CD4-positive, alpha-beta T cell treated with Interferon alpha-2 for 1 hour (primary cell): ENCODE data around the gene NFIX.
A peak's percentile ranks its signal among the peaks of the same experiment; 100 is the strongest.

Source experiments
- DNase-seq, 2 donors: peaks; one replicate each; pipeline ENCODE4 v3.0.0-alpha.2; 2020 to 2022

Gene NFIX

GRCh38 chr19:12990853-12991252, 4.4 kb upstream of the NFIX start:
- no peak for DNase-seq

GRCh38 chr19:12991296-12991695, 4.0 kb upstream of the NFIX start:
- DNase-seq = no peak

DNA sequence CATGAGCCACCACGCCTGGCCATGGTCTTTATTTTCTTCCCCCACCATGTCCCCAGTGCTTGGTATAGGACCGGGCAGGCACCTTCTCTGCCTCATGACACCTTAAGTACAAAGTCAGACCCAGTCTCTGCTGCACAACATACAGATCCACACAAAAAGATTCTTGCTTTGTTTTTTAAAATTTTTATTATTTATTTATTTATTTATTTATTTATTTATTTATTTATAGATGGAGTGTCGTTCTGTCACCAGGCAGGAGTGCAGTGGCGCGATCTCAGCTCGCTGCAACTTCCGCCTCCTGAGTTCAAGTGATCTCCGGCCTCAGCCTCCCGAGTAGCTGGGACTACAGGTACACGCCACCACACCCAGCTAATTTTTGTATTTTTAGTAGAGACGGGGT, 2.5 kb upstream of the NFIX start:
- no peak for DNase-seq

DNA sequence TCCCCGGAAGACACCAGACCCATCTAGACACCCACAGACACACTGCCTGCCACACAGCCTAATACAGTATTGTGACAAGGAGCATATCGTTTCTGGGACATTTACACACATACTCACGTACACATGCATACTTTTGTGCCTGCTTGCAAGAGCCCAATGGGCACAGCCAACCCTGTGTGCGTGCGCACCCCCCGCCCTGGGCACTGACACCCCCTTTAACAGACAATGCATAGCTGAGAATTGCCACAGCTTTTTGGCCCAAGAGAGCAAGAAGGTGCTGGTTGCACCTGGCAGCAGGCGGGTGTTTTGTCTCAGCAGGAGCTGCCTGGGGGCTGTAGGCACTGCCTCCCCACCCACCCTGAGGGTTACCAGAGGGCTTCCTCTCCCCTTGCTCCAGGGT, 1.7 kb upstream of the NFIX start:
- no peak for DNase-seq

DNA sequence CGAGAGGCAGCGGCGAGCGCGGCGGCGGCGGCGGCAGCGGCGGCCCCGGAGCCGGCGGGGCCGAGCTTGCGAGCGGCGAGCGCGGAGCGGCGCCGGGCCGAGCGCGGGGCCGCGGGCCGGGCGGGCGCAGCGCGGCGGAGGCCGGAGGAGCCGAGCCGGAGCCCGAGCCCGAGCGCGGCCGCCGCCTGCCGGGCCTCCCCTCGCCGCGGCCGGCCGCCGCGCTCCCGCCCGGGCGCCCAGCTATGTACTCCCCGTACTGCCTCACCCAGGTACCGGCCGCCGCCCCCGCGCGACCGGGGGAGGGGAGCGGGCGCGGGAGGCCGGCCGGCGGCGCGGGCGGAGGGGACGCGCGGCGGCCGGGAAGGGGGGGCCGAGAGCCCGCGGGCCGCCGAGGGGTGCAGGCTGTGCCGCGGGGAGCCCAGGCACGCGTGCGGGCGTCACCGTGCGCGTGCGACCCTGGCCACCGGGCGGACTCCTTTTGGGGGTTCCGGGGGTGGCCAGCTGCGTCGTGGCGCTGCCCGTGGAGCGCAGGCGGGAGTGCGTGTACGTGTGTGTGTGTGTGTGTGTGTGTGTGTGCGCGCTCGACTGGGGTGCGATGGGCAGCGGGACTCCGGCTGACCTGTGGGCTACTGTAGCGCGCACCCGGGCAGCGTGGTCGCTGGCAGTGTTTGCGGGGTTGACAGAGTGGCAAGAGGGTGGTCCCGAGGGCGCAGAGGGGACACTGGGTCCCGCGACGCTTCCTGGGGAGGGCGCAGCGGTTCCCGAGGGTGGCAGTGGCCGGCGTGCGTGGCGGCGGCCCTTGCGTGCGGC, 526 bp downstream of the NFIX start:
- peak in 1 of 2 donors; percentile 28 for DNase-seq

- no peak for DNase-seq
These were observed 1.3 kb downstream of the NFIX start for GRCh38 chr19:12996406-12997094.

DNA sequence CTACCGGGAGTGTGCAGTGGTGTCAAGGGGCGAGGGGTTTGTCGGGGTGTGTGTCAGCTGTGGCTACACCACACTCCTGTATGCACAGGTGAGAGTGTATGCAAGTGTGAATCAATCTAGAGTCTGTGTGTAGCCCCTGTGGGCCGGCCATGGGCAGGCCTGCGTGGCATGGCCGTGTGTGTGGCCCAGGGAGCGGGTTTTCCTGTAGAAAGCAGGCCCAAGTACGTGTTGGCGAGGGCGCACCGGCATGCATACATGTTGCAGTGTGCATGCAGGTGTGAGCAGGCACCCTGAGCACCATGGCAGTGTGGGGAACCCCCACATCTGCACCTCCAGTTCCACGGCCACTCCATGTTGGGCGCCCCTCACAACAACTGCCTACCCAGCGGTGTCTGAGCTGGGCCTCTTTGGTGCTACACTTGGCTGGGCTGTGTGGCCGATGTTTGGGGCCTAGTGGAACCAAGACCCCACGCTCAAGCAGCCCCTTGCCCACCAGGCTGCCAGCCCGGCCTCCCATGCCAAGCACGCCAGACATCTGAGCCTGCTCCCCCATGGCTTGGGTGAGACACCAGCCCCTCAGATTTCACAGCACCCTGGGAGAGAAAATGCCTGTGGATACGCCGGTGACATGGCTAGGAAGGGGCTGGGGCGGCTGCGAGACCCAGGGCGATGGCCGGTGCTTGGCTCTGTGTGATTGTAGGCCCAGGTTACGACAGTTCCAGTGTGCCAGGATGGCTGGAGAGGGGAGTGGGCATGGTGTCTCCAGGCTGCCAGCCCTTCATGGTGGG, 2.1 kb downstream of the NFIX start:
- DNase-seq = no peak

DNA sequence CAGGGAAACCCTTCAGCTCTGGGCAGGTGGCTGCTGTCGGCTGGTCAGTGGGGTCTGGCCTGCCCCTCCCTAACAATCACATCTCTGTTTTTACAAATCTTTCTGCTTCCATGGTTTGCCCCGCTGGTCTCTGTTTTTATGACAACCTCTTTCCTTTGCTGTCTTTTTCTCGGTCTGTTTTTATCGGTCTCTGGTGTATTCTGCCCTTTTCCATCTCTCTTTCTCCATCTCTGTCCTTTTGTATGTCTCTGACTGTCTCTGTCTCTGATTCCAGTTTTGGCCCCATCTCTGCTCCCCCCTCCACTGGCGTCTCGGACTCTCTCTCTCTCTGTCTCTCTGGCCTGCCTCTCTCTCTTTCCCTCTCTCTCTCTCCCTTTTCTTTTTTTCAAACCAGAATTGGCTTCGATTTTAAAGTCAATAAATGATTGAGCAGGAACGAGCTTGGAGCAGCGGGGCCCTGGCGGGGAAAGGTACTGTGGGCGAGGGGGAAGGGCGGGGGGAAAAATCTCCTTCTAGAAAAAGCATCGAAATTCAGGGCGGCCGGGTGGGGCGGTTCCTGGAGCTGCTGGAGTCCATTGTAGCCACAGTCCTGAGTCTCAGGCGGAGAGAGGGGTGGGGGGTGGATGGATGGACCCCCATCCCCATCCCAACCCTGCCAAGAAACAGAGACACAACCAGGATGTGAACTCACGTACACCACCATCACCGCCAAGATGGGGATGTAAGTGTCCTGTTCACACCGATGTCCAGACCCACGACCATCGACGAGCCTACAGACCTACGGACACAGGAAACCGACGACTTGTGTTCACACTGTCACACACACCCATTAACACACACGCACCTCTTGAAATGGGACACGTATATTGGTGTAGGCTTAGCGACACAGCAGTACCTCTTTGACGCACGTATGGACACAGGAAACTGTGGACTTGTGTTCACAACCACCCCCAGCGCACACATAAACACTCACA, 3.0 kb downstream of the NFIX start:
- DNase-seq = no peak

DNA sequence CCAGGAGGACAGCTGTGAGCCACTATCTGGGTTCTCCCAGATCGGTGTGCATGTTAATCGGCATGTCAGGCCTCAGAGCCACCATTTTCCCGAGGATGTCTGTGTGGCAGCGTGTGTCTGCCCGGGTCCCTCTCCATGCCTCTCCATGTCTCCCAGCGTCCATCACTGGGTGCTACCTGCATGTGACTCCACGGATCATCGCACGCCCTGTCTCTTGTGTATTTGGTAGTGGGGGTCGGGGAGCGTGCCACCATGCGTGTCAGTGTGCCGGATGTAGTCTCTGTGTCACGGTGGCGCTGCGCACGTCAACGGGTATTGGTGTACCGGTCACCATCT, 5.9 kb downstream of the NFIX start:
- no peak for DNase-seq

DNA sequence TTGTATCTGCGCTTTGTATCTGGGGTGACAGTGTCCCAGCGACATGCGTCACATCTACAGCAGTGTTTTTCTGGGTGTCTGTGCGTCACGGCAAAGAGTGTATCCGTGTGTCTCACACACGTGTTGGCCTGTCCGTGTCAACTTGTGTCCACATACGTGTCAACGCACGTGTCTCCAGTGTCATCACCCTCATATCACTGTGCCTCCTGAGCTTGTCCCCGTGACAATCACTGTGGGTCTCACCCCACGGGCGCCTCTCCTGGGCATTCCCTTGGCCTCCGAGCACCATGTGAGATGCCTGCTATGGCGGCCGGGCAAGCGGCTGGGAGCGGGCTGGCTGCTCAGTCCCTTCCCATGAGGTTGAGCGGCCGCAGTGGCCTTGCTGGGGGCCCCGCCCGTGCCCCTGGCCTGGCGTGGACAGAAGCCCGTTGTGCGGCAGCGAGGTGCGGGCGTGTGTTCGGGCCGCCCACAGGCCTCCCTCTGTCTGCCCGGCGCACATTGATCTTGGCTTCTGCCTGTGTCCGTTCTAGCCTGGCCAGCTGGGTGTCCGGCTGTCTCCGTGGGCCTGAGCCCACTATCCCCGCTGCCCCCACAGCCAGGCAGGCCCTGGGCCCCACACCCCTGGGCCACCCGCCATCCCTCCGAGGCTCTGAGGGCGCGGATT, 6.4 kb downstream of the NFIX start:
- DNase-seq = no peak

DNA sequence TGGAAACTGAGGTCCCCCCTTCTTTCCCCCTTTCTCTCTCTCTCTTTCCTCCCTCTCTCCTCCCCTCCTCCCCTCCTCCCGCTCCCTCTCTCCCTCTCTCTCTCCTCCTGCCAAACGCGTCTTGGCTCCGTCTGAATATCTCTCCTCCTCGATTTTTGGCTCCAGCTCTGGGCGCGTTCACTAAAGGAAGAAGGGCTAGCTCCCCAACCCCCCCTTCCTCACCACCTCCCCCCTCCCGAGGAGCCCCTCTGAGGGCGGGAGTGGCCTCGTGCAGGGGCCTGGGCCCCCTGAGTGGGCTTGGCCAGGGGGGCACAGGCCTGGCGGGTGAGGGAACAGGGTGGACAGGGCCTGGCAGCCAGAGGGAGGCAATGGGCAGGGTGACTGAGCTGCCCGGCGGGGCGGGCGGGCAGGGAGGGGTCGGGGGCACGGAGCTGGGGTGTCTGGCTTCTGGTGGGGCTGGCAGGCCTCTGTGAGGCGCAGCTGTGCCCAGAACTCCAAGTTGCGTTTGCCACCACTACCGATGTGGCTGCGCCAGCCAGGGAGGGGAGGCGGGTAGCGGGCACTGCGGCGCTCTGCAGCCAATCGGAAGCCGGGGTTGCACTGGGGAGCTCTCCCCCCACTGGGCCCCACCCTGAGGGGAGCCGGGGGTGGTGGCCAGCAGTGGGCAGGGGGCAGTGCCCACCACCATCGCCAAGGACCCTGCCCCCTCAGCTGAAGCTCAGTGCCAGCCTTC, 7.1 kb downstream of the NFIX start:
- no peak for DNase-seq

- DNase-seq = no peak
These were observed 7.8 kb downstream of the NFIX start for GRCh38 chr19:13003081-13003480.

DNA sequence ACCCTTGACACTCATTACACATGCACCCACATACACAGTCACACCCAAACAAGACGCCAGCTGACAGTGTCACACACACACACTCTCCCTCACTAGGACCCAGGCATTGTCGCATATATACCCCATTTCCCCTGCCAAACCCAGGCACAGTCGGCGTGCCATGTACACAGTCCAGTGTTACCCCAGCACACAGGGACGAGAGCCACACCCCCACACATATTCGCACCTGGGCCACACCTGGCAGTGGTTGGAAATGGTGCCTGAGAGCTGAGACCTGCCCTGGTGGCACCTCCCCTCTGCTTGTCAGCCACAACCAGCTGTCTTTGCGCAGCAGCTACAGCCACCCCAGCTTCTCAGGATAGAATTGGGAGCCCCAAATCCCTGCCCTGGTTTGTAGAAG, 9.0 kb downstream of the NFIX start:
- DNase-seq = no peak

DNA sequence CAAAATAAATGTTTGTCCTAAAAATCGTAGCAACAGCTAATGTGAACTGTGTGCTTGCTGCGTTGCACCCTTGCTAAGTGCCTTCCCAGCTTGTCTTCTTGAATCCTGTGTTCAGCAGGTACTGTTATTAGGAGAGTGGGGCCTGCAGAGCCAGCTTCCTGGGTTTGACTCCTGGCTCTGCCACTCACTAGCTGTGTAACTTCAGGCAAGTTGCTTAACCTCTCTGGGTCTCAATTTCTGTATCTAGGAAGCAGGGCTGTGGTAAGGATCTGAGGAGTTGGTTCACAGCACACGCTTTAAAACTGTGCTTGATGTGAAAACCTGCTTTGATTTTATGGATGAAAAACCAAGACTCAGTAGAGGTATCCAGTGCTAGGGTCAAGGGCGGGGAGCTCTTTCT, 10.0 kb downstream of the NFIX start:
- no peak for DNase-seq

- no peak for DNase-seq
These were observed 10.6 kb downstream of the NFIX start for GRCh38 chr19:13005861-13006370.

GRCh38 chr19:13006431-13007281, 11.4 kb downstream of the NFIX start:
- no peak for DNase-seq

GRCh38 chr19:13007292-13008045, 12.2 kb downstream of the NFIX start:
- DNase-seq = no peak

DNA sequence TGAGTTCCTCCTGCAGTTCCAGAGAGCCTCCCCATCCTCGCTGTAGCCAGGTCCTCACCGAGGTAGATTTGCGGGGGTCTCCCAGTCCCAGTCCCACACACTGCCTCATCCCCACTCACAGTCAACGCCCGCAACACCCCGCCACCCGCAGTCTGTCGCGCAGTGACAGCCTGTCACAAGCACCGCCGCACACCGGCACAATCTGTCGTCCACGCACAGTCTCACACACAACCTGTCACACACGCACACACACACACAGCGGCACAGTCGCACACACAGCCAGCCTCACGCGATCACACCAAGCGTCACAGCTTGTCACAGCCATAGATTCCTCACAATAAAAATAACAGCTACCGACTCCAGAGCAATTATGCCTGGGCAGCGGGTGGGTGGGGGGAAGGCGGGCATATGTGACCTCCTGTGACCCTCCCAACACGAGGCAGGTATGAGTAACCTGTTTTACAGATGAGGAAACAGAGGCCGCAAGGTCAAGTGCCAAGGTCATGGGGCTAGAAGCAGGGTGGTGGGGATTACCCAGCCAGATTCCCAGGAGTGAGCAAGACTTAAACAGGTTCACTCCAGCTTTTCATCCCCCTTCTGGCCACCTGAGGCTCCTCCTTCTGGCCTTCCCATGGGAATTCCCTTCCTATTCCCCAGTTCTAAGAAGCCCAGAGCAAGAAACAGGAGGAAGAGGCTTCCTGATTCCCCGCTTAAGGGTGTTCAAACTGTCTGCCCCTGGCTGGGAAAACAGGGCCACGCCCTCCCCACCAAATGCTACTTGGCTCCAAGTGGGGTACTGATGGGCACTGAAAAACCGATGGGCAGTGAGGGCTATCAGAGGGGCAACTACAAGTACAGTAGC, 13.9 kb downstream of the NFIX start:
- no peak for DNase-seq
